ENCODE results near the gene CHAF1A. TPM values are rescaled to one million over a fixed set of nuclear protein-coding genes. Genes with fewer than 3 reads are reported as not detected.

CHAF1A gene
- total and polyA plus RNA-seq, 2 of the 8 experiments (the other 6 are each of a cell fraction or from before 2014, with no cell fraction given), result 122 to 147 TPM

GRCh38 chr19:4389064-4389375 is 13.4 kb upstream of the CHAF1A start:
- peak overlapping the region; percentile 75; the same call in 1 of the 2 replicates for H2AK5ac ChIP-seq (ENCODE audit: low read depth, low read length)
- H3K9ac ChIP-seq (replicated peaks in 1 of 4; ENCODE audit: extremely low read depth in 1 of 4, low read depth in 3 of 4, low read length in 3 of 4), result no peak overlapping the region
- no peak overlapping the region for H3K27ac ChIP-seq (ENCODE audit: low read depth, low read length)
- no peak overlapping the region for H4K91ac ChIP-seq (replicated peaks; ENCODE audit: insufficient read length, low read length)
- peaks cover 42% of the 10 kb centered on the region for H3K79me1 ChIP-seq (ENCODE audit: low read depth, low read length)
- H3K4ac ChIP-seq (replicated peaks; ENCODE audit: insufficient read length, low read depth, low read length), result no peak overlapping the region
- no peak overlapping the region for H2BK15ac ChIP-seq (ENCODE audit: low read length)
- 90 to 100% methylated on average over 1 to 9 of the region's 9 CpGs for WGBS, 2 experiments (ENCODE audit: extremely low coverage in 1 of 2, insufficient coverage in 1 of 2, insufficient read length in 1 of 2, insufficient replicate concordance in 2 of 2, low coverage in 1 of 2, low lambda C conversion rate in 2 of 2, missing lambda C conversion rate in 1 of 2)
- no peaks in the 10 kb centered on the region; a peak in 1 of 8 replicates for H3K36me3 ChIP-seq (ENCODE audit: control insufficient read depth in 2 of 4, insufficient read depth in 4 of 4, low read length in 3 of 4)
- H2BK120ac ChIP-seq (replicated peaks; ENCODE audit: low read depth, low read length), result no peak overlapping the region
- H3K9me3 ChIP-seq (ENCODE audit: insufficient read depth in 2 of 2, low read depth in 1 of 2, low read length in 1 of 2), result no peaks in the 10 kb centered on the region
- POLR2A ChIA-PET (ENCODE audit: partially characterized antibody), result interaction anchor here (0.6 to 5.0 kb wide), 12 partner anchors 12 to 45 kb away, joined by 3 to 38 read pairs (median 4); partner anchors contain the start of genes CHAF1A, MPND and SH3GL1
- peaks cover 0 to 77% of the 10 kb centered on the region in 2 experiments; a peak in 2 of 4 replicates for H3K79me2 ChIP-seq (ENCODE audit: control insufficient read depth in 1 of 2, insufficient read depth in 2 of 2, low read length in 2 of 2)
- no peak overlapping the region for H3K14ac ChIP-seq (ENCODE audit: insufficient read length)
- no peak overlapping the region for H2BK5ac ChIP-seq (ENCODE audit: low read depth, low read length)
- H4K20me1 ChIP-seq (replicated peaks in 1 of 2; ENCODE audit: control insufficient read depth in 1 of 2, insufficient read depth in 2 of 2, low read length in 2 of 2), result peaks cover 23 to 45% of the 10 kb centered on the region in 2 experiments
- no peak for FAIRE-seq
- H2BK20ac ChIP-seq (ENCODE audit: low read length), result no peak overlapping the region
- 0 out of 2 replicates have a peak overlapping the region, but pooled peaks have one; percentile 80 for H2BK12ac ChIP-seq (ENCODE audit: low read depth, low read length)
- H4K5ac ChIP-seq (ENCODE audit: insufficient read length, low read depth, low read length), result no peak overlapping the region
- H3K23me2 ChIP-seq (ENCODE audit: low read depth, low read length), result no peaks in the 10 kb centered on the region; the same call in 1 of the 2 replicates
- peaks cover 10 to 31% (median 25%) of the 10 kb centered on the region in 4 experiments for H3K4me1 ChIP-seq (replicated peaks in 1 of 4; ENCODE audit: control insufficient read depth in 3 of 4, insufficient read depth in 4 of 4, low read length in 3 of 4)
- no peak overlapping the region; a peak in 1 of 4 replicates for H3K4me2 ChIP-seq (ENCODE audit: insufficient read depth in 1 of 2, low read depth in 2 of 2, low read length in 2 of 2)
- H3K23ac ChIP-seq (ENCODE audit: insufficient read length), result no peak overlapping the region
- DNase-seq (ENCODE audit: low read depth in 1 of 2, low spot score in 2 of 2), result no peak
- no peak overlapping the region for H4K8ac ChIP-seq (ENCODE audit: extremely low read depth, insufficient read depth, low read length)
- H3K4me3 ChIP-seq (ENCODE audit: extremely low read depth in 1 of 4, insufficient read depth in 2 of 4, low read depth in 3 of 4, low read length in 4 of 4), result no peak overlapping the region
- no peak overlapping the region for H2AFZ ChIP-seq (ENCODE audit: low read length)
- H3K56ac ChIP-seq (replicated peaks; ENCODE audit: insufficient read length, low read depth, low read length), result no peak overlapping the region
- H3K27me3 ChIP-seq (replicated peaks in 1 of 4; ENCODE audit: control insufficient read depth in 3 of 4, extremely low read depth in 1 of 4, insufficient read depth in 3 of 4, low read length in 3 of 4), result no peaks in the 10 kb centered on the region
- no peak overlapping the region for H3K18ac ChIP-seq (ENCODE audit: extremely low read depth, low read length)
- CTCF ChIA-PET (ENCODE audit: partially characterized antibody), result interaction anchor here (0.6 to 7.2 kb wide), 9 partner anchors 11 to 67 kb away, joined by 3 to 72 read pairs (median 5); partner anchors contain the start of genes CHAF1A and SH3GL1
- no peak for TF ChIP-seq YY1 (IDR thresholded peaks at IDR 0.05; ENCODE audit: low read depth, low read length)
- no peak for TF ChIP-seq JUND (IDR thresholded peaks at IDR 0.05; ENCODE audit: low read length)
- no peak for TF ChIP-seq TBP (IDR thresholded peaks at IDR 0.05; ENCODE audit: low read depth, low read length)
- TF ChIP-seq SIX5 (IDR thresholded peaks at IDR 0.05; ENCODE audit: low read depth, low read length), result no peak
- TF ChIP-seq RXRA (IDR thresholded peaks at IDR 0.05; ENCODE audit: insufficient read depth, low read depth, low read length), result no peak
- no peak for TF ChIP-seq EZH2 (IDR thresholded peaks at IDR 0.05; ENCODE audit: low read depth, low read length, severe bottlenecking)
- no peak for TF ChIP-seq JUN (IDR thresholded peaks at IDR 0.05; ENCODE audit: low read depth, low read length)
- TF ChIP-seq TCF12 (IDR thresholded peaks at IDR 0.05; ENCODE audit: low read depth, low read length), result no peak
- no peak for TF ChIP-seq KDM5A (IDR thresholded peaks at IDR 0.05; ENCODE audit: low read length)
- TF ChIP-seq FOSL1 (IDR thresholded peaks at IDR 0.05; ENCODE audit: insufficient read depth, low read depth, low read length), result no peak
- TF ChIP-seq SIN3A (conservative IDR thresholded peaks at IDR 0.05 in 1 of 2, IDR thresholded peaks at IDR 0.05 in 1 of 2; ENCODE audit: low read depth in 1 of 2, low read length in 2 of 2), result no peak
- TF ChIP-seq CREB1 (IDR thresholded peaks at IDR 0.05), result no peak
- no peak for TF ChIP-seq ATF2 (IDR thresholded peaks at IDR 0.05; ENCODE audit: low read length)
